Progenitor cell of endocrine pancreas (in vitro differentiated cells): ENCODE data around the gene TFEC. TPM values are rescaled to one million over a fixed set of nuclear protein-coding genes. Genes with fewer than 3 reads are reported as not detected.

Experiments used
- DNase-seq: peaks from one replicate; pipeline ENCODE4 v3.0.0; 2021; ENCODE audit warnings: low spot score; ENCODE audit not compliant: unreplicated experiment
- H3K27ac Mint-ChIP-seq: 2 replicates; pipeline ENCODE4 v1.8.0; 2021; ENCODE audit warnings: mild to moderate bottlenecking, moderate library complexity, mixed read lengths
- H3K27me3 Mint-ChIP-seq: 2 replicates; pipeline ENCODE4 v1.8.0; 2021; ENCODE audit warnings: mixed read lengths
- H3K36me3 Mint-ChIP-seq: 2 replicates; pipeline ENCODE4 v1.8.0; 2022; ENCODE audit warnings: mixed read lengths; ENCODE audit not compliant: insufficient read depth
- H3K4me1 Mint-ChIP-seq: 2 replicates; pipeline ENCODE4 v1.8.0; 2021; ENCODE audit warnings: low read depth, mixed read lengths
- H3K4me3 Mint-ChIP-seq: 2 replicates; pipeline ENCODE4 v1.8.0; 2021; ENCODE audit warnings: low read depth, mild to moderate bottlenecking, moderate library complexity, mixed read lengths
- H3K9me3 Mint-ChIP-seq: 2 replicates; pipeline ENCODE4 v1.8.0; 2021; ENCODE audit warnings: low read depth, mixed read lengths
- CTCF ChIP-seq: fragments of 200-600 bp; sonication (generic); IDR thresholded peaks from one replicate; pipeline ENCODE4 v1.5.0; 2021; ENCODE audit warnings: antibody characterized with exemption, mild to moderate bottlenecking; ENCODE audit not compliant: unreplicated experiment
- total RNA-seq: library from RNA; stranded (reverse); gene quantifications from 2 replicates; pipeline ENCODE4 v1.2.1, GENCODE V29; 2021

The TFEC gene
- total RNA-seq, 1 donor from 2014 or later: not detected

- no peak for TF ChIP-seq CTCF
- Mint-ChIP-seq H3K4me1 (no peaks in the 10 kb centered on the region), H3K27ac (no peak overlapping the region), H3K4me3 (no peak overlapping the region), H3K36me3 (no peaks in the 10 kb centered on the region), H3K9me3 (peaks cover 3% of the 10 kb centered on the region), H3K27me3 (no peaks in the 10 kb centered on the region)
- DNase-seq: no peak
Observed at GRCh38 chr7:115988401-115988800, 42.2 kb downstream of the TFEC start.

- Mint-ChIP-seq H3K36me3 (no peaks in the 10 kb centered on the region), H3K27me3 (no peaks in the 10 kb centered on the region), H3K4me1 (no peaks in the 10 kb centered on the region), H3K27ac (no peak overlapping the region), H3K4me3 (no peak overlapping the region), H3K9me3 (peaks cover 3% of the 10 kb centered on the region)
- DNase-seq: no peak
- TF ChIP-seq CTCF: no peak
Observed at GRCh38 chr7:115987486-115987885, 43.1 kb downstream of the TFEC start.

- H3K4me3 Mint-ChIP-seq: no peak overlapping the region
- no peak for DNase-seq
- no peaks in the 10 kb centered on the region for H3K36me3 Mint-ChIP-seq
- no peaks in the 10 kb centered on the region for H3K4me1 Mint-ChIP-seq
- H3K27me3 Mint-ChIP-seq: no peaks in the 10 kb centered on the region
- TF ChIP-seq CTCF: no peak
- no peak overlapping the region for H3K27ac Mint-ChIP-seq
- no peaks in the 10 kb centered on the region for H3K9me3 Mint-ChIP-seq
Observed at GRCh38 chr7:115984105-115984504, 46.5 kb downstream of the TFEC start.

GRCh38 chr7:115980159-115980558, 50.4 kb downstream of the TFEC start:
- no peaks in the 10 kb centered on the region for H3K36me3 Mint-ChIP-seq
- no peak for DNase-seq
- H3K27ac Mint-ChIP-seq: no peak overlapping the region
- no peaks in the 10 kb centered on the region for H3K9me3 Mint-ChIP-seq
- no peak overlapping the region for H3K4me3 Mint-ChIP-seq
- H3K27me3 Mint-ChIP-seq: no peaks in the 10 kb centered on the region
- TF ChIP-seq CTCF: no peak
- H3K4me1 Mint-ChIP-seq: no peaks in the 10 kb centered on the region

GRCh38 chr7:115976651-115977050, 53.9 kb downstream of the TFEC start:
- Mint-ChIP-seq H3K4me3 (no peak overlapping the region), H3K27ac (no peak overlapping the region), H3K4me1 (no peaks in the 10 kb centered on the region), H3K36me3 (no peaks in the 10 kb centered on the region), H3K27me3 (no peaks in the 10 kb centered on the region), H3K9me3 (no peaks in the 10 kb centered on the region)
- DNase-seq: no peak
- TF ChIP-seq CTCF: no peak

- Mint-ChIP-seq H3K4me1 (no peaks in the 10 kb centered on the region), H3K27ac (no peak overlapping the region), H3K36me3 (no peaks in the 10 kb centered on the region), H3K4me3 (no peak overlapping the region), H3K27me3 (no peaks in the 10 kb centered on the region), H3K9me3 (no peaks in the 10 kb centered on the region)
- no peak for TF ChIP-seq CTCF
- no peak for DNase-seq
Observed at GRCh38 chr7:115975766-115976165, 54.8 kb downstream of the TFEC start.
